WTC11 (cell line): ENCODE data around the gene SLC9A2. TPM values are rescaled to one million over a fixed set of nuclear protein-coding genes. Genes with fewer than 3 reads are reported as not detected.

ENCODE experiments used
- ATAC-seq: fragments of 200-7000 bp; cut with Tn5 transposase; 2 replicates; pipeline ENCODE4 v1.10.0; 2021; ENCODE audit warnings: mild to moderate bottlenecking, moderate library complexity
- CTCF ChIA-PET: fragments of 300-600 bp; sonication (Branson Sonifier 250); formaldehyde crosslinking; loops from one replicate; lab custom pipeline; 2021; ENCODE audit warnings: antibody characterized with exemption; lab: Charles Lee
- POLR2A ChIA-PET: fragments of 350-600 bp; sonication (Branson Sonifier 250); formaldehyde crosslinking; loops from one replicate; lab custom pipeline; 2021; ENCODE audit warnings: antibody characterized with exemption; lab: Charles Lee
- DNase-seq: peaks from one replicate; pipeline ENCODE4 v3.0.0; 2021; ENCODE audit warnings: low spot score
- H3K27ac Mint-ChIP-seq: 2 replicates; pipeline ENCODE4 v1.8.0; 2021; ENCODE audit warnings: mixed read lengths
- H3K27me3 Mint-ChIP-seq: 2 replicates; pipeline ENCODE4 v1.8.0; 2021; ENCODE audit warnings: low read depth, mild to moderate bottlenecking, moderate library complexity, mixed read lengths
- H3K36me3 Mint-ChIP-seq: 2 replicates; pipeline ENCODE4 v1.8.0; 2021; ENCODE audit warnings: mixed read lengths
- H3K4me1 Mint-ChIP-seq: 2 replicates; pipeline ENCODE4 v1.8.0; 2022; ENCODE audit warnings: mixed read lengths
- H3K4me3 Mint-ChIP-seq: 2 replicates; pipeline ENCODE4 v1.8.0; 2021; ENCODE audit warnings: mild to moderate bottlenecking, moderate library complexity, mixed read lengths
- H3K9me3 Mint-ChIP-seq: 2 replicates; pipeline ENCODE4 v1.8.0; 2021; ENCODE audit warnings: mixed read lengths
- ATF1 ChIP-seq: sonication (generic); formaldehyde crosslinking; IDR thresholded peaks from 2 replicates; pipeline ENCODE4 v1.8.1; 2023; ENCODE audit warnings: mild to moderate bottlenecking, moderate library complexity, missing genetic modification reagents
- CBFB ChIP-seq: sonication (generic); formaldehyde crosslinking; IDR thresholded peaks from 2 replicates; pipeline ENCODE4 v1.8.1; 2022; ENCODE audit warnings: mild to moderate bottlenecking, low read depth, missing genetic modification reagents
- EMX1 ChIP-seq: fragments of 250-450 bp; sonication (Bioruptor Pico); IDR thresholded peaks from 2 replicates; pipeline ENCODE4 v1.8.0; 2021; ENCODE audit warnings: mild to moderate bottlenecking
- ESRRA ChIP-seq: sonication (generic); formaldehyde crosslinking; IDR thresholded peaks from 2 replicates; pipeline ENCODE4 v1.8.1; 2022; ENCODE audit warnings: mild to moderate bottlenecking, missing genetic modification reagents, borderline replicate concordance
- GABPB1 ChIP-seq: sonication (generic); formaldehyde crosslinking; IDR thresholded peaks from 2 replicates; pipeline ENCODE4 v1.8.1; 2023; ENCODE audit warnings: mild to moderate bottlenecking, missing genetic modification reagents
- NFE2L1 ChIP-seq: sonication (generic); formaldehyde crosslinking; IDR thresholded peaks from 2 replicates; pipeline ENCODE4 v1.8.1; 2023; ENCODE audit warnings: missing genetic modification reagents
- PRRX2 ChIP-seq: fragments of 250-450 bp; sonication (Bioruptor Pico); IDR thresholded peaks from 2 replicates; pipeline ENCODE4 v1.8.0; 2021; ENCODE audit warnings: mild to moderate bottlenecking
- SMAD4 ChIP-seq: sonication (generic); formaldehyde crosslinking; IDR thresholded peaks from 2 replicates; pipeline ENCODE4 v1.8.0; 2022; ENCODE audit warnings: mild to moderate bottlenecking, missing genetic modification reagents
- SOX15 ChIP-seq: fragments of 250-450 bp; sonication (Bioruptor Pico); IDR thresholded peaks from 2 replicates; pipeline ENCODE4 v1.9.0; 2021; ENCODE audit warnings: mild to moderate bottlenecking
- SP1 ChIP-seq: sonication (generic); formaldehyde crosslinking; conservative IDR thresholded peaks from 2 replicates; pipeline ENCODE4 v1.8.1; 2022; ENCODE audit warnings: missing genetic modification reagents
- TCF7 ChIP-seq: sonication (generic); formaldehyde crosslinking; IDR thresholded peaks from 2 replicates; pipeline ENCODE4 v1.8.0; 2022; ENCODE audit warnings: mild to moderate bottlenecking, low read depth, missing genetic modification reagents, moderate library complexity
- ZNF317 ChIP-seq: sonication (generic); formaldehyde crosslinking; IDR thresholded peaks from 2 replicates; pipeline ENCODE4 v1.8.1; 2023; ENCODE audit warnings: low read depth, mild to moderate bottlenecking, moderate library complexity, missing genetic modification reagents, borderline replicate concordance
- ZNF396 ChIP-seq: fragments of 250-450 bp; sonication (Bioruptor Pico); IDR thresholded peaks from 2 replicates; pipeline ENCODE4 v1.8.0; 2021; ENCODE audit warnings: mild to moderate bottlenecking, moderate library complexity, borderline replicate concordance
- ZNF532 ChIP-seq: fragments of 250-450 bp; sonication (Bioruptor Pico); IDR thresholded peaks from 2 replicates; pipeline ENCODE4 v1.9.0; 2021; ENCODE audit warnings: mild to moderate bottlenecking, borderline replicate concordance
- total RNA-seq: library from RNA; stranded (reverse); gene quantifications from 3 replicates; pipeline ENCODE4 v1.2.3, GENCODE V29; 2021
- TF ChIP-seq, protein P1 (sequence below): sonication (generic); formaldehyde crosslinking; conservative IDR thresholded peaks from 2 replicates; pipeline ENCODE4 v1.8.1; 2022; ENCODE audit warnings: mild to moderate bottlenecking, missing genetic modification reagents
- TF ChIP-seq, protein P2 (sequence below): sonication (generic); formaldehyde crosslinking; IDR thresholded peaks from 2 replicates; pipeline ENCODE4 v1.8.1; 2023; ENCODE audit warnings: mild to moderate bottlenecking, moderate library complexity, missing genetic modification reagents
- TF ChIP-seq, protein P3 (sequence below): fragments of 250-450 bp; sonication (Bioruptor Pico); IDR thresholded peaks from 2 replicates; pipeline ENCODE4 v1.9.0; 2021; ENCODE audit warnings: mild to moderate bottlenecking
- TF ChIP-seq, protein P4 (sequence below): sonication (generic); formaldehyde crosslinking; IDR thresholded peaks from 2 replicates; pipeline ENCODE4 v1.8.1; 2022; ENCODE audit warnings: low read depth, missing genetic modification reagents, borderline replicate concordance

The SLC9A2 gene
- total RNA-seq, 1 experiment from 2014 or later: 0.07 TPM

DNA sequence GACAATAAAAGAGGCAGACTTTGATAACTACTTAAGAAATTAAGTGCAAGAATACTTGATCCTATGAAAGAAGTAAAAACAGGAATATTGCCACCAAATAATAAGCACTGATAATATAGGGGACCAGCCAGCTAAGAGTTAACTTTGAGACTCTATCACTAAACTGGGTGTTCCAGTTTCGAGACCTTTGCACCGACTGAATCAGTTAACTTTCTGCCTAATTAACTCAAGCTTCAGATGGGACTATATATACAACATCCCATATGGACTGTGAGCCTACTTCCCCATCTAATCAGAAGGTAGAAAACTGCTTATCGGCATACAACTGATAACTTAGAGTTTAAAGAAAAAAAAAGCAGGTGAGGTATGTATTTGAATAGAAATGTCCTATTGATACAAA, 25.8 kb upstream of the SLC9A2 start (continued):
- TF ChIP-seq, protein P1, sequence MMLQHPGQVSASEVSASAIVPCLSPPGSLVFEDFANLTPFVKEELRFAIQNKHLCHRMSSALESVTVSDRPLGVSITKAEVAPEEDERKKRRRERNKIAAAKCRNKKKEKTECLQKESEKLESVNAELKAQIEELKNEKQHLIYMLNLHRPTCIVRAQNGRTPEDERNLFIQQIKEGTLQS (CRISPR knock-in tag): no peak
- no peak for TF ChIP-seq SP1
- TF ChIP-seq, protein P2, sequence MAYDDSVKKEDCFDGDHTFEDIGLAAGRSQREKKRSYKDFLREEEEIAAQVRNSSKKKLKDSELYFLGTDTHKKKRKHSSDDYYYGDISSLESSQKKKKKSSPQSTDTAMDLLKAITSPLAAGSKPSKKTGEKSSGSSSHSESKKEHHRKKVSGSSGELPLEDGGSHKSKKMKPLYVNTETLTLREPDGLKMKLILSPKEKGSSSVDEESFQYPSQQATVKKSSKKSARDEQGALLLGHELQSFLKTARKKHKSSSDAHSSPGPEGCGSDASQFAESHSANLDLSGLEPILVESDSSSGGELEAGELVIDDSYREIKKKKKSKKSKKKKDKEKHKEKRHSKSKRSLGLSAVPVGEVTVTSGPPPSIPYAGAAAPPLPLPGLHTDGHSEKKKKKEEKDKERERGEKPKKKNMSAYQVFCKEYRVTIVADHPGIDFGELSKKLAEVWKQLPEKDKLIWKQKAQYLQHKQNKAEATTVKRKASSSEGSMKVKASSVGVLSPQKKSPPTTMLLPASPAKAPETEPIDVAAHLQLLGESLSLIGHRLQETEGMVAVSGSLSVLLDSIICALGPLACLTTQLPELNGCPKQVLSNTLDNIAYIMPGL (CRISPR knock-in tag): no peak

- Mint-ChIP-seq H3K9me3 (no peaks in the 10 kb centered on the region), H3K4me1 (0 out of 2 replicates have a peak, but pooled peaks cover 3% of the 10 kb centered on the region), H3K27me3 (no peaks in the 10 kb centered on the region), H3K4me3 (no peak overlapping the region), H3K27ac (no peak overlapping the region), H3K36me3 (no peaks in the 10 kb centered on the region)
- no peak for ATAC-seq
- DNase-seq: no peak
- ChIA-PET POLR2A (no interaction called here), CTCF (interaction anchor here (0.8 to 1.5 kb wide), 4 partner anchors 9 to 121 kb away, joined by 3 to 4 read pairs (median 4); partner anchors contain the start of gene SLC9A4)
- TF ChIP-seq ESRRA (CRISPR knock-in tag): no peak
- TF ChIP-seq SOX15 (CRISPR knock-in tag): no peak
- no peak for TF ChIP-seq EMX1 (CRISPR knock-in tag)
- TF ChIP-seq, protein P3, sequence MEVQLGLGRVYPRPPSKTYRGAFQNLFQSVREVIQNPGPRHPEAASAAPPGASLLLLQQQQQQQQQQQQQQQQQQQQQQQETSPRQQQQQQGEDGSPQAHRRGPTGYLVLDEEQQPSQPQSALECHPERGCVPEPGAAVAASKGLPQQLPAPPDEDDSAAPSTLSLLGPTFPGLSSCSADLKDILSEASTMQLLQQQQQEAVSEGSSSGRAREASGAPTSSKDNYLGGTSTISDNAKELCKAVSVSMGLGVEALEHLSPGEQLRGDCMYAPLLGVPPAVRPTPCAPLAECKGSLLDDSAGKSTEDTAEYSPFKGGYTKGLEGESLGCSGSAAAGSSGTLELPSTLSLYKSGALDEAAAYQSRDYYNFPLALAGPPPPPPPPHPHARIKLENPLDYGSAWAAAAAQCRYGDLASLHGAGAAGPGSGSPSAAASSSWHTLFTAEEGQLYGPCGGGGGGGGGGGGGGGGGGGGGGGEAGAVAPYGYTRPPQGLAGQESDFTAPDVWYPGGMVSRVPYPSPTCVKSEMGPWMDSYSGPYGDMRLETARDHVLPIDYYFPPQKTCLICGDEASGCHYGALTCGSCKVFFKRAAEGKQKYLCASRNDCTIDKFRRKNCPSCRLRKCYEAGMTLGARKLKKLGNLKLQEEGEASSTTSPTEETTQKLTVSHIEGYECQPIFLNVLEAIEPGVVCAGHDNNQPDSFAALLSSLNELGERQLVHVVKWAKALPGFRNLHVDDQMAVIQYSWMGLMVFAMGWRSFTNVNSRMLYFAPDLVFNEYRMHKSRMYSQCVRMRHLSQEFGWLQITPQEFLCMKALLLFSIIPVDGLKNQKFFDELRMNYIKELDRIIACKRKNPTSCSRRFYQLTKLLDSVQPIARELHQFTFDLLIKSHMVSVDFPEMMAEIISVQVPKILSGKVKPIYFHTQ (CRISPR knock-in tag): no peak
- TF ChIP-seq ZNF396 (CRISPR knock-in tag): no peak
- TF ChIP-seq, protein P1 (CRISPR knock-in tag): no peak
- no peak for TF ChIP-seq ZNF317 (CRISPR knock-in tag)
- TF ChIP-seq NFE2L1 (CRISPR knock-in tag): no peak
- TF ChIP-seq, protein P4, sequence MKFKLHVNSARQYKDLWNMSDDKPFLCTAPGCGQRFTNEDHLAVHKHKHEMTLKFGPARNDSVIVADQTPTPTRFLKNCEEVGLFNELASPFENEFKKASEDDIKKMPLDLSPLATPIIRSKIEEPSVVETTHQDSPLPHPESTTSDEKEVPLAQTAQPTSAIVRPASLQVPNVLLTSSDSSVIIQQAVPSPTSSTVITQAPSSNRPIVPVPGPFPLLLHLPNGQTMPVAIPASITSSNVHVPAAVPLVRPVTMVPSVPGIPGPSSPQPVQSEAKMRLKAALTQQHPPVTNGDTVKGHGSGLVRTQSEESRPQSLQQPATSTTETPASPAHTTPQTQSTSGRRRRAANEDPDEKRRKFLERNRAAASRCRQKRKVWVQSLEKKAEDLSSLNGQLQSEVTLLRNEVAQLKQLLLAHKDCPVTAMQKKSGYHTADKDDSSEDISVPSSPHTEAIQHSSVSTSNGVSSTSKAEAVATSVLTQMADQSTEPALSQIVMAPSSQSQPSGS (CRISPR knock-in tag): no peak
- TF ChIP-seq SMAD4 (CRISPR knock-in tag): no peak
- TF ChIP-seq GABPB1 (CRISPR knock-in tag): no peak
- TF ChIP-seq TCF7 (CRISPR knock-in tag): no peak
- no peak for TF ChIP-seq CBFB (CRISPR knock-in tag)
- TF ChIP-seq ATF1 (CRISPR knock-in tag): no peak
- no peak for TF ChIP-seq ZNF532 (CRISPR knock-in tag)
- TF ChIP-seq PRRX2 (CRISPR knock-in tag): no peak
Measured at GRCh38 chr2:102594445-102595016, 24.8 kb upstream of the SLC9A2 start.
